Measurements from ENCODE around the gene CACNA2D2.

CACNA2D2 gene

GRCh38 chr3:50495609-50496423 is 7.6 kb downstream of the CACNA2D2 start:
- no peak for DNase-seq (ENCODE audit: low read depth)

- DNase-seq (ENCODE audit: low read depth) = no peak
Measured at GRCh38 chr3:50494126-50494525, 9.3 kb downstream of the CACNA2D2 start.

GRCh38 chr3:50493623-50494022 is 9.8 kb downstream of the CACNA2D2 start:
- no peak for DNase-seq (ENCODE audit: low read depth)

GRCh38 chr3:50493086-50493485 is 10.3 kb downstream of the CACNA2D2 start:
- DNase-seq (ENCODE audit: low read depth) = no peak

GRCh38 chr3:50491023-50491422 is 12.4 kb downstream of the CACNA2D2 start:
- no peak for DNase-seq (ENCODE audit: low read depth)

- DNase-seq (ENCODE audit: low read depth) = no peak
Measured at GRCh38 chr3:50490424-50490823, 13.0 kb downstream of the CACNA2D2 start.

- DNase-seq (ENCODE audit: low read depth) = no peak
Measured at GRCh38 chr3:50487181-50487580, 16.3 kb downstream of the CACNA2D2 start.

- DNase-seq (ENCODE audit: low read depth) = no peak
Measured at GRCh38 chr3:50486219-50486888, 17.1 kb downstream of the CACNA2D2 start.

GRCh38 chr3:50484722-50485121 is 18.7 kb downstream of the CACNA2D2 start:
- DNase-seq (ENCODE audit: low read depth) = no peak

GRCh38 chr3:50483374-50483773 is 20.1 kb downstream of the CACNA2D2 start:
- DNase-seq (ENCODE audit: low read depth) = no peak

- DNase-seq (ENCODE audit: low read depth) = no peak
Measured at GRCh38 chr3:50481992-50482391, 21.4 kb downstream of the CACNA2D2 start.

GRCh38 chr3:50480471-50480870 is 23.0 kb downstream of the CACNA2D2 start:
- DNase-seq (ENCODE audit: low read depth) = no peak

- no peak for DNase-seq (ENCODE audit: low read depth)
Measured at GRCh38 chr3:50479523-50479922, 23.9 kb downstream of the CACNA2D2 start.

- no peak for DNase-seq (ENCODE audit: low read depth)
Measured at GRCh38 chr3:50478671-50479260, 24.7 kb downstream of the CACNA2D2 start.

- no peak for DNase-seq (ENCODE audit: low read depth)
Measured at GRCh38 chr3:50478051-50478450, 25.4 kb downstream of the CACNA2D2 start.

GRCh38 chr3:50475348-50475747 is 28.1 kb downstream of the CACNA2D2 start:
- DNase-seq (ENCODE audit: low read depth) = no peak

- no peak for DNase-seq (ENCODE audit: low read depth)
Measured at GRCh38 chr3:50474717-50475116, 28.7 kb downstream of the CACNA2D2 start.

- DNase-seq (ENCODE audit: low read depth) = no peak
Measured at GRCh38 chr3:50473768-50474167, 29.7 kb downstream of the CACNA2D2 start.

GRCh38 chr3:50472958-50473357 is 30.5 kb downstream of the CACNA2D2 start:
- DNase-seq (ENCODE audit: low read depth) = no peak

GRCh38 chr3:50470658-50471057 is 32.8 kb downstream of the CACNA2D2 start:
- no peak for DNase-seq (ENCODE audit: low read depth)

- DNase-seq (ENCODE audit: low read depth) = no peak
Measured at GRCh38 chr3:50467919-50468318, 35.5 kb downstream of the CACNA2D2 start.

- DNase-seq (ENCODE audit: low read depth) = no peak
Measured at GRCh38 chr3:50466177-50466576, 37.3 kb downstream of the CACNA2D2 start.

- no peak for DNase-seq (ENCODE audit: low read depth)
Measured at GRCh38 chr3:50464569-50464968, 38.9 kb downstream of the CACNA2D2 start.

Measured in fibroblast of gingiva (primary cell).